Measurements from ENCODE around the gene TIMM21. TPM values are rescaled to one million over a fixed set of nuclear protein-coding genes. Genes with fewer than 3 reads are reported as not detected.

The TIMM21 gene
- total RNA-seq, 1 experiment from 2014 or later, result 82.0 TPM

DNA sequence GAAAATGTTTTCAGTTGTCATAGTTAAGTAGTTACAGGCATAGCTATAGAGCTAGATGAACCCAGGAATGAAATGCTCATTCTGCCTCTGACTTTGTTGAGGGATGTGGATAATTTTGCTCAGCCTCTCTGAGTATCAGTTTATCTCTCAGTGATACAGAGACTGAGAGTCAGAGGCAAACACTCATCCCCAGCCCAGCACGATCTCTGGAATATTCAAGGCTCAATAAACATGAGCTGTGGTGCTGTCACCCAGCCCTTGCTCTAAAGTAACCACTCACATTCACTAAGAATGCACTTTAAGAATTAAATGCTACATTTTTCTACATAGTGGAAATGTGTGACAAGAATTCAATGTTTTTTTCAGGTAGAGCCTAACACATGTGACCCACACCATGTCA is 30.6 kb downstream of the TIMM21 start:
- H3K9me3 ChIP-seq (ENCODE audit: control insufficient read depth, insufficient read depth, low read depth, low read length), result no peaks in the 10 kb centered on the region
- H3K36me3 ChIP-seq (ENCODE audit: control insufficient read depth, insufficient read depth, low read length), result no peaks in the 10 kb centered on the region
- TF ChIP-seq POLR2AphosphoS5 (IDR thresholded peaks at IDR 0.05; ENCODE audit: low read depth, low read length), result no peak
- TF ChIP-seq, protein P1, sequence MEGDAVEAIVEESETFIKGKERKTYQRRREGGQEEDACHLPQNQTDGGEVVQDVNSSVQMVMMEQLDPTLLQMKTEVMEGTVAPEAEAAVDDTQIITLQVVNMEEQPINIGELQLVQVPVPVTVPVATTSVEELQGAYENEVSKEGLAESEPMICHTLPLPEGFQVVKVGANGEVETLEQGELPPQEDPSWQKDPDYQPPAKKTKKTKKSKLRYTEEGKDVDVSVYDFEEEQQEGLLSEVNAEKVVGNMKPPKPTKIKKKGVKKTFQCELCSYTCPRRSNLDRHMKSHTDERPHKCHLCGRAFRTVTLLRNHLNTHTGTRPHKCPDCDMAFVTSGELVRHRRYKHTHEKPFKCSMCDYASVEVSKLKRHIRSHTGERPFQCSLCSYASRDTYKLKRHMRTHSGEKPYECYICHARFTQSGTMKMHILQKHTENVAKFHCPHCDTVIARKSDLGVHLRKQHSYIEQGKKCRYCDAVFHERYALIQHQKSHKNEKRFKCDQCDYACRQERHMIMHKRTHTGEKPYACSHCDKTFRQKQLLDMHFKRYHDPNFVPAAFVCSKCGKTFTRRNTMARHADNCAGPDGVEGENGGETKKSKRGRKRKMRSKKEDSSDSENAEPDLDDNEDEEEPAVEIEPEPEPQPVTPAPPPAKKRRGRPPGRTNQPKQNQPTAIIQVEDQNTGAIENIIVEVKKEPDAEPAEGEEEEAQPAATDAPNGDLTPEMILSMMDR (IDR thresholded peaks at IDR 0.05), result no peak
- no peak for TF ChIP-seq SIN3A (IDR thresholded peaks at IDR 0.05; ENCODE audit: borderline replicate concordance, insufficient read depth, low read depth, low read length)
- no peak for TF ChIP-seq TCF7L2 (IDR thresholded peaks at IDR 0.05; ENCODE audit: low read depth, low read length)
- TF ChIP-seq, protein P2, sequence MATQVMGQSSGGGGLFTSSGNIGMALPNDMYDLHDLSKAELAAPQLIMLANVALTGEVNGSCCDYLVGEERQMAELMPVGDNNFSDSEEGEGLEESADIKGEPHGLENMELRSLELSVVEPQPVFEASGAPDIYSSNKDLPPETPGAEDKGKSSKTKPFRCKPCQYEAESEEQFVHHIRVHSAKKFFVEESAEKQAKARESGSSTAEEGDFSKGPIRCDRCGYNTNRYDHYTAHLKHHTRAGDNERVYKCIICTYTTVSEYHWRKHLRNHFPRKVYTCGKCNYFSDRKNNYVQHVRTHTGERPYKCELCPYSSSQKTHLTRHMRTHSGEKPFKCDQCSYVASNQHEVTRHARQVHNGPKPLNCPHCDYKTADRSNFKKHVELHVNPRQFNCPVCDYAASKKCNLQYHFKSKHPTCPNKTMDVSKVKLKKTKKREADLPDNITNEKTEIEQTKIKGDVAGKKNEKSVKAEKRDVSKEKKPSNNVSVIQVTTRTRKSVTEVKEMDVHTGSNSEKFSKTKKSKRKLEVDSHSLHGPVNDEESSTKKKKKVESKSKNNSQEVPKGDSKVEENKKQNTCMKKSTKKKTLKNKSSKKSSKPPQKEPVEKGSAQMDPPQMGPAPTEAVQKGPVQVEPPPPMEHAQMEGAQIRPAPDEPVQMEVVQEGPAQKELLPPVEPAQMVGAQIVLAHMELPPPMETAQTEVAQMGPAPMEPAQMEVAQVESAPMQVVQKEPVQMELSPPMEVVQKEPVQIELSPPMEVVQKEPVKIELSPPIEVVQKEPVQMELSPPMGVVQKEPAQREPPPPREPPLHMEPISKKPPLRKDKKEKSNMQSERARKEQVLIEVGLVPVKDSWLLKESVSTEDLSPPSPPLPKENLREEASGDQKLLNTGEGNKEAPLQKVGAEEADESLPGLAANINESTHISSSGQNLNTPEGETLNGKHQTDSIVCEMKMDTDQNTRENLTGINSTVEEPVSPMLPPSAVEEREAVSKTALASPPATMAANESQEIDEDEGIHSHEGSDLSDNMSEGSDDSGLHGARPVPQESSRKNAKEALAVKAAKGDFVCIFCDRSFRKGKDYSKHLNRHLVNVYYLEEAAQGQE (IDR thresholded peaks at IDR 0.05; ENCODE audit: insufficient read depth in 1 of 2, low read depth in 2 of 2, low read length in 1 of 2), result no peak
- no peak overlapping the region for H3K4me3 ChIP-seq (ENCODE audit: low read depth in 2 of 2, low read length in 2 of 2)
- intact Hi-C loops (cut with micrococcal nuclease; ENCODE audit: unreplicated experiment), result no loop called here
- no peaks in the 10 kb centered on the region for H3K4me1 ChIP-seq (ENCODE audit: control insufficient read depth, insufficient read depth, low read length)
- ChIA-PET CTCF (no interaction called here), POLR2A (no interaction called here)
- in situ Hi-C loops (cut with HindIII; ENCODE audit: low pct_unique_long_range_greater_than_20kb, low sequenced_read_pairs), result loop anchor here (25.0 kb wide), 1 partner anchor 158 kb away; no protein-coding TSS in a partner anchor
- peaks cover 44% of the 10 kb centered on the region for H3K27me3 ChIP-seq (ENCODE audit: control insufficient read depth, insufficient read depth, low read length)
- no TSS peak for BruUV-seq (replicated peaks)
- DNase-seq (ENCODE audit: low read depth, low spot score) (no peak), ATAC-seq (no peak)
- no peak overlapping the region for H3K27ac ChIP-seq (ENCODE audit: low read length)

DNA sequence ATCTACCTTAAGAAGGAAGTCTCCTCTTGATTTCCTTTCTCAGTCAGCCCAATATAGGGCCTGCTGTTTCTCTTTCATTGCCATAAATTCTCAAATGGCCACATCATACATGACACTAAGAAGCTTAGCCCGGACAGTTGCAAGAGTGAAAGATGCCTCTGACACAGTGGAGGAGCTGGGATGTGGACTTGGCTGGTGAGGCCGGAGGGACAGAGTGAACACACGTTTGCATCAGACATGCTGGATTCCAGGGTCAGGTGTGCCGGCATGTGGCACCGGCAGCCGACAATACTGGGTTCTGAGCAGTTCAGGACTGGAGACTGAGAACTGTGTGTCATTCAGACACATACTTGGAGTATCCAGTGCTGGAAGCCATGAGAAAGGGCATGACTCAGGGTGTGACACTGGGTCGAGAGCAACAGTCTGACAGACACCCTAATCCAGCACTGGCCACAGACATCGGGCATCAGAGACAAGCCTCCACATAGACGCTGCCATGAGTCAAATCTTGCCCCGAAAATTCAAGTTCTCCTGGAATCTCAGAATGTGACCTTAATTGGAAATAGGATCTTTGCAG is 31.4 kb downstream of the TIMM21 start:
- ChIA-PET POLR2A (no interaction called here), CTCF (no interaction called here)
- Histone ChIP-seq H3K9me3 (ENCODE audit: control insufficient read depth, insufficient read depth, low read depth, low read length) (no peaks in the 10 kb centered on the region), H3K27ac (ENCODE audit: low read length) (no peak overlapping the region), H3K27me3 (ENCODE audit: control insufficient read depth, insufficient read depth, low read length) (peaks cover 53% of the 10 kb centered on the region), H3K4me1 (ENCODE audit: control insufficient read depth, insufficient read depth, low read length) (no peaks in the 10 kb centered on the region), H3K36me3 (ENCODE audit: control insufficient read depth, insufficient read depth, low read length) (no peaks in the 10 kb centered on the region), H3K4me3 (ENCODE audit: low read depth in 2 of 2, low read length in 2 of 2) (no peak overlapping the region)
- no TSS peak for BruUV-seq (replicated peaks)
- TF ChIP-seq SIN3A (IDR thresholded peaks at IDR 0.05; ENCODE audit: borderline replicate concordance, insufficient read depth, low read depth, low read length) (no peak), POLR2AphosphoS5 (IDR thresholded peaks at IDR 0.05; ENCODE audit: low read depth, low read length) (no peak)
- TF ChIP-seq, protein P1 (IDR thresholded peaks at IDR 0.05), result no peak
- in situ Hi-C loops (cut with HindIII; ENCODE audit: low pct_unique_long_range_greater_than_20kb, low sequenced_read_pairs) (loop anchor here (25.0 kb wide), 1 partner anchor 158 kb away; no protein-coding TSS in a partner anchor), intact Hi-C loops (cut with micrococcal nuclease; ENCODE audit: unreplicated experiment) (no loop called here)
- no peak for DNase-seq (ENCODE audit: low read depth, low spot score)
- ATAC-seq, result no peak
